ENCODE measurements around the gene FBRSL1. TPM values are rescaled to one million over a fixed set of nuclear protein-coding genes. Genes with fewer than 3 reads are reported as not detected.

The FBRSL1 gene
- total RNA-seq, 1 donor from 2014 or later = 66.0 TPM

- H3K36me3 ChIP-seq = peaks cover 21% of the 10 kb centered on the region
- peak overlapping the region; percentile 91 for H3K27ac ChIP-seq (replicated peaks)
- TF ChIP-seq CTCF (IDR thresholded peaks at IDR 0.05; ENCODE audit: borderline replicate concordance) = no peak
- DNase-seq = peak; percentile 47
- peaks cover 87% of the 10 kb centered on the region for H3K4me1 ChIP-seq
- H3K4me3 ChIP-seq = no peak overlapping the region
- H3K9me3 ChIP-seq (replicated peaks) = no peaks in the 10 kb centered on the region
- H3K27me3 ChIP-seq (ENCODE audit: low read depth) = no peaks in the 10 kb centered on the region
- intact Hi-C loops (cut with micrococcal nuclease) = no loop called here
Observed at GRCh38 chr12:132505105-132505851, 15.3 kb downstream of the FBRSL1 start.

- Histone ChIP-seq H3K4me1 (peaks cover 86% of the 10 kb centered on the region), H3K4me3 (no peak overlapping the region)
- intact Hi-C loops (cut with micrococcal nuclease) = no loop called here
Observed at GRCh38 chr12:132505852-132506219, 15.9 kb downstream of the FBRSL1 start.

GRCh38 chr12:132506328-132507160 lies 16.6 kb downstream of the FBRSL1 start:
- Histone ChIP-seq H3K4me1 (peaks cover 79% of the 10 kb centered on the region), H3K4me3 (peak overlapping the region; percentile 55), H3K27ac (replicated peaks) (peak overlapping the region; percentile 91), H3K27me3 (ENCODE audit: low read depth) (no peaks in the 10 kb centered on the region), H3K36me3 (peaks cover 21% of the 10 kb centered on the region), H3K9me3 (replicated peaks) (no peaks in the 10 kb centered on the region)
- intact Hi-C loops (cut with micrococcal nuclease) = no loop called here
- peak; percentile 90 for DNase-seq
- TF ChIP-seq CTCF (IDR thresholded peaks at IDR 0.05; ENCODE audit: borderline replicate concordance) = no peak

More at GRCh38 chr12:132505852-132506219, 15.9 kb downstream of the FBRSL1 start:
- Histone ChIP-seq H3K27me3 (ENCODE audit: low read depth) (no peaks in the 10 kb centered on the region), H3K27ac (replicated peaks) (peak overlapping the region; percentile 91), H3K9me3 (replicated peaks) (no peaks in the 10 kb centered on the region), H3K36me3 (peaks cover 21% of the 10 kb centered on the region)
- DNase-seq = no peak
- no peak for TF ChIP-seq CTCF (IDR thresholded peaks at IDR 0.05; ENCODE audit: borderline replicate concordance)

- peaks cover 73% of the 10 kb centered on the region for H3K4me1 ChIP-seq
- H3K9me3 ChIP-seq (replicated peaks) = no peaks in the 10 kb centered on the region
- no peaks in the 10 kb centered on the region for H3K27me3 ChIP-seq (ENCODE audit: low read depth)
- intact Hi-C loops (cut with micrococcal nuclease) = no loop called here
- H3K36me3 ChIP-seq = peaks cover 21% of the 10 kb centered on the region
- peak overlapping the region; percentile 55 for H3K4me3 ChIP-seq
- DNase-seq = no peak
- no peak for TF ChIP-seq CTCF (IDR thresholded peaks at IDR 0.05; ENCODE audit: borderline replicate concordance)
- H3K27ac ChIP-seq (replicated peaks) = peak overlapping the region; percentile 91
Observed at GRCh38 chr12:132507161-132507538, 17.2 kb downstream of the FBRSL1 start.

GRCh38 chr12:132507656-132508490 lies 17.9 kb downstream of the FBRSL1 start:
- DNase-seq = no peak
- Histone ChIP-seq H3K27ac (replicated peaks) (peak overlapping the region; percentile 91), H3K4me3 (peak overlapping the region; percentile 55), H3K9me3 (replicated peaks) (no peaks in the 10 kb centered on the region), H3K27me3 (ENCODE audit: low read depth) (no peaks in the 10 kb centered on the region), H3K4me1 (peaks cover 67% of the 10 kb centered on the region), H3K36me3 (peaks cover 21% of the 10 kb centered on the region)
- intact Hi-C loops (cut with micrococcal nuclease) = no loop called here
- no peak for TF ChIP-seq CTCF (IDR thresholded peaks at IDR 0.05; ENCODE audit: borderline replicate concordance)

All from left ventricle myocardium inferior (tissue), 1 donor.